Measurements from ENCODE around the gene SHISA9.

Gene SHISA9

GRCh38 chr16:12972246-12972645 lies 70.8 kb downstream of the SHISA9 start:
- Histone ChIP-seq H3K4me3 (IDR thresholded peaks at IDR 0.05; ENCODE audit: insufficient read depth, low read depth, low read length) (no peak overlapping the region), H2AFZ (ENCODE audit: low read depth) (no peak overlapping the region), H3K36me3 (ENCODE audit: insufficient read depth) (no peaks in the 10 kb centered on the region), H4K20me1 (ENCODE audit: insufficient read depth) (no peaks in the 10 kb centered on the region), H3K9ac (no peak overlapping the region), H3K4me1 (ENCODE audit: low read depth, poor library complexity, severe bottlenecking) (no peaks in the 10 kb centered on the region), H3K27ac (no peak overlapping the region), H3K79me2 (ENCODE audit: insufficient read depth, low read depth) (no peaks in the 10 kb centered on the region), H3K4me2 (no peak overlapping the region), H3K27me3 (ENCODE audit: insufficient read depth, low read depth) (no peaks in the 10 kb centered on the region)
- TF ChIP-seq, protein P1, sequence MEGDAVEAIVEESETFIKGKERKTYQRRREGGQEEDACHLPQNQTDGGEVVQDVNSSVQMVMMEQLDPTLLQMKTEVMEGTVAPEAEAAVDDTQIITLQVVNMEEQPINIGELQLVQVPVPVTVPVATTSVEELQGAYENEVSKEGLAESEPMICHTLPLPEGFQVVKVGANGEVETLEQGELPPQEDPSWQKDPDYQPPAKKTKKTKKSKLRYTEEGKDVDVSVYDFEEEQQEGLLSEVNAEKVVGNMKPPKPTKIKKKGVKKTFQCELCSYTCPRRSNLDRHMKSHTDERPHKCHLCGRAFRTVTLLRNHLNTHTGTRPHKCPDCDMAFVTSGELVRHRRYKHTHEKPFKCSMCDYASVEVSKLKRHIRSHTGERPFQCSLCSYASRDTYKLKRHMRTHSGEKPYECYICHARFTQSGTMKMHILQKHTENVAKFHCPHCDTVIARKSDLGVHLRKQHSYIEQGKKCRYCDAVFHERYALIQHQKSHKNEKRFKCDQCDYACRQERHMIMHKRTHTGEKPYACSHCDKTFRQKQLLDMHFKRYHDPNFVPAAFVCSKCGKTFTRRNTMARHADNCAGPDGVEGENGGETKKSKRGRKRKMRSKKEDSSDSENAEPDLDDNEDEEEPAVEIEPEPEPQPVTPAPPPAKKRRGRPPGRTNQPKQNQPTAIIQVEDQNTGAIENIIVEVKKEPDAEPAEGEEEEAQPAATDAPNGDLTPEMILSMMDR (conservative IDR thresholded peaks at IDR 0.05; ENCODE audit: low read depth, low read length), result no peak

DNA sequence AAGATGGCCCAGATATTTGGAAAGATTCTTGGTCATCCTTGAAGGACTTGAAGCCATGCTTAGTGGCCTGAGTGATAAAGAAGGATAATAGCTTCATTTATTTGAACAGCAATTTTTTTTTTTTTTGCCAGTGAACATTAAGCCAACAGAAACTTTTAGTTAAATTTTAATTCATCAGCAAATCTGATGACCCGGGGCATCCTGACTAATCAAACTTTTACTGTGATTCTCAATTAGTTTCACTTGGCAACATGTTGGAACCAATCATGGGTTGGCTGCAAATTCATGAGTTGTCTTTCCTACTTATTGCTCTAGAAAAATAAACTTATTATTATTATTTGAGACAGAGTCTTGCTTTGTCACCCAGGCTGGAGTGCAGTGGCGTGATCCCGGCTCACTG lies 74.4 kb downstream of the SHISA9 start:
- Histone ChIP-seq H3K79me2 (ENCODE audit: insufficient read depth, low read depth) (no peaks in the 10 kb centered on the region), H3K4me3 (IDR thresholded peaks at IDR 0.05; ENCODE audit: insufficient read depth, low read depth, low read length) (no peak overlapping the region), H3K36me3 (ENCODE audit: insufficient read depth) (no peaks in the 10 kb centered on the region), H4K20me1 (ENCODE audit: insufficient read depth) (no peaks in the 10 kb centered on the region), H3K27ac (no peak overlapping the region), H3K4me2 (no peak overlapping the region), H3K9ac (no peak overlapping the region), H2AFZ (ENCODE audit: low read depth) (no peak overlapping the region), H3K4me1 (ENCODE audit: low read depth, poor library complexity, severe bottlenecking) (no peaks in the 10 kb centered on the region), H3K27me3 (ENCODE audit: insufficient read depth, low read depth) (no peaks in the 10 kb centered on the region)
- TF ChIP-seq, protein P1 (conservative IDR thresholded peaks at IDR 0.05; ENCODE audit: low read depth, low read length), result no peak

- H3K4me1 ChIP-seq (ENCODE audit: low read depth, poor library complexity, severe bottlenecking), result no peaks in the 10 kb centered on the region
- no peak overlapping the region for H3K27ac ChIP-seq
- no peak overlapping the region for H3K4me3 ChIP-seq (IDR thresholded peaks at IDR 0.05; ENCODE audit: insufficient read depth, low read depth, low read length)
- H3K27me3 ChIP-seq (ENCODE audit: insufficient read depth, low read depth), result no peaks in the 10 kb centered on the region
- TF ChIP-seq, protein P1 (conservative IDR thresholded peaks at IDR 0.05; ENCODE audit: low read depth, low read length), result no peak
- no peaks in the 10 kb centered on the region for H3K79me2 ChIP-seq (ENCODE audit: insufficient read depth, low read depth)
- no peak overlapping the region for H3K9ac ChIP-seq
- H3K4me2 ChIP-seq, result no peak overlapping the region
- no peaks in the 10 kb centered on the region for H4K20me1 ChIP-seq (ENCODE audit: insufficient read depth)
- H2AFZ ChIP-seq (ENCODE audit: low read depth), result no peak overlapping the region
- H3K36me3 ChIP-seq (ENCODE audit: insufficient read depth), result no peaks in the 10 kb centered on the region
Observed at GRCh38 chr16:12976496-12976895, 75.1 kb downstream of the SHISA9 start.

DNA sequence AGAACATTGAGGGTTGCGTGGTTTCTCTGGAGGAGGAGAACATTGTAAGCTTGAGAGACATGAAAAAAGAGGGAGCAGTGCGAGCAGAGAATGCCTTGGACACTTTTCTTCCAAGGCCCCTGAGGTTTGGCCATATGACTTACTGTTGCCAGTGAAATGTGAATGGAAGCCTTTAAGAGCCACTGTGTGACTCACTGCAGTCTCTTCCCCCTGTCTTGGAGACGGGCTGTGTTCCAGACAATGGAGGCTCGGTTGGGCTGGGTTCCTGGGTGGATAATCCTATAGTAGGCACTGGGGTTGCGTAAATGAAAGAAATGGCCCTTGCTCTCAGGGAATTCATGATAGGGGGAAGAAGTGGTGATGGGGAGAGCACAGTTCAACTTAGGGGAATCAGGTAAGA lies 75.5 kb downstream of the SHISA9 start:
- Histone ChIP-seq H3K27ac (no peak overlapping the region), H4K20me1 (ENCODE audit: insufficient read depth) (no peaks in the 10 kb centered on the region), H3K36me3 (ENCODE audit: insufficient read depth) (no peaks in the 10 kb centered on the region), H3K79me2 (ENCODE audit: insufficient read depth, low read depth) (no peaks in the 10 kb centered on the region), H3K4me3 (IDR thresholded peaks at IDR 0.05; ENCODE audit: insufficient read depth, low read depth, low read length) (no peak overlapping the region), H2AFZ (ENCODE audit: low read depth) (no peak overlapping the region), H3K27me3 (ENCODE audit: insufficient read depth, low read depth) (no peaks in the 10 kb centered on the region), H3K9ac (no peak overlapping the region), H3K4me1 (ENCODE audit: low read depth, poor library complexity, severe bottlenecking) (no peaks in the 10 kb centered on the region), H3K4me2 (no peak overlapping the region)
- TF ChIP-seq, protein P1 (conservative IDR thresholded peaks at IDR 0.05; ENCODE audit: low read depth, low read length), result no peak
